ENCODE data around the gene ANGEL2.
"Not testable (repeated sequence)": the region's sequence is repeated elsewhere in the genome, so short reads cannot be mapped to it uniquely, and the experiment has no call there.

The ANGEL2 gene, protein sequence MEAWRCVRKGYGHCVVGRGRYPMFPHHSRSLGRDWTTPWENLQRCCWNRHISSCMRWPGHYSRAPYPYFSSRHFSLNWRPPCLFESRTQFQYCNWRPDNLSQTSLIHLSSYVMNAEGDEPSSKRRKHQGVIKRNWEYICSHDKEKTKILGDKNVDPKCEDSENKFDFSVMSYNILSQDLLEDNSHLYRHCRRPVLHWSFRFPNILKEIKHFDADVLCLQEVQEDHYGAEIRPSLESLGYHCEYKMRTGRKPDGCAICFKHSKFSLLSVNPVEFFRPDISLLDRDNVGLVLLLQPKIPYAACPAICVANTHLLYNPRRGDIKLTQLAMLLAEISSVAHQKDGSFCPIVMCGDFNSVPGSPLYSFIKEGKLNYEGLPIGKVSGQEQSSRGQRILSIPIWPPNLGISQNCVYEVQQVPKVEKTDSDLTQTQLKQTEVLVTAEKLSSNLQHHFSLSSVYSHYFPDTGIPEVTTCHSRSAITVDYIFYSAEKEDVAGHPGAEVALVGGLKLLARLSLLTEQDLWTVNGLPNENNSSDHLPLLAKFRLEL

DNA sequence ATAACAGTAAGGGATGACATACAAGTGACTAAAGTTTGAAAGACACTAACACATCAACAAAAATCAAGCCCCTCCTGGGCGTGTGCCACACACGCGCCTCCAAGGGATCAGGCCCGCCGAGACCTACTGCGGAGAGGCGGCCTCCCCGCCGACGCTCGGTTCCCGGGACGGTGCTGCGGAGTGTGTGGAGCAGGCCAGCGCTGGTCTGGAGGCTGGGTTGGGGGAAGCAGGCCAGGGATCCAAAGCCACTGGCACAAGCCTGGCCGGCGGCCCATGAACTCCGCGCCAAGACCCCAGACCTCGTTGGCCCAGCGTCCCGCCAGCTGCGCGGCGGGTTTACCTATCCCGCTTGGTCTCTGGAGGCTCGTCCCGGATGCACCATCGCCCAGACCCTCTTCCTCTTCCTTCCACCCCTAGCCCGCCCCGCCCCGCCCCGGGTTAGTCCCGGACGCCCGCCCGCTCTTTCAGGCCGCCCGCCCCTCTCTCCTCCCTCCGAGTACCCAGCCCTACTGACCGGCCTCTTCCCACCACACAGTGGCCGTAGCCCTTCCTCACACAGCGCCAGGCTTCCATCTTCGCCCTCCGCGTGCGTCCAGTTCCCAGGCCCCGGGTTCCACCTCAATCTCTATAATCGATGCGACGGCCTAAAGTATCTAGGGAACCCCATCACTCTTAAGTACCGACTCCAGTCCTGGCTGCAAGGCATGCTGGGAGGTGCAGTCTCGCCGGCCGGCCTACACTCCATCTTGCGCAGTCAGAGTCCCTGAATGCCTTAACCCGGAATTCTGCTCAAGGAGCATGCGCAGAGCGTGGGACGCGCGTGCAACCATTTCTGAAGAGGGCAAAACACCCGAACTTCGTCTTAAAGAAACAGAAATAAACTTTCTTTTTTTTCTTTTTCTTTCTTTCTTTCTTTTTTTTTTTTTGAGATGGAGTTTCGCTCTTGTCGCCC, at the start of gene ANGEL2:
Gene ANGEL2, minus strand, starts transcription at position 769 of the 952 bp plus-strand sequence. Its CDS starts 196 bp downstream, at position 573.
- in situ Hi-C loops (cut with MboI; ENCODE audit: low sequenced_read_pairs) = no loop called here

DNA sequence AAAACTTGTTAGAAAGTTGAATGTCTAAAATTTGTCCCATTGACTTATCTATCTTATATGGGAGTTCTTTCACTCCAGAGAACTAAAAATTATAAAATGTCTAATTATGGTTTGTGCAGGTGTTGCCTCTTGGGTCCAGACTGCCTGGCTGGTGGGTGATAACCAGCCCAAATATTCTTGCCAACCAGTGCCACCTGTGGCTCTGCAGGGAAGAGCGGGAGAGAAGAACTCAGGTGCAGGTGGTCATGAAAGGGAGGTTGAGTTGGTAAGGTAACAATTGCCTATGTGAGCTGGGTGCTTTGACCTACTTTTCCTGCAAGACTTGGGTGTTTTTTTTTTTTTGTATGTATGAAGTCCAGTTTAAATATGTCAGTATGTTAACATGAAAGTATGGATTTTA, 45.6 kb upstream of the ANGEL2 start:
- in situ Hi-C loops (cut with MboI; ENCODE audit: low sequenced_read_pairs) = no loop called here

- in situ Hi-C loops (cut with MboI; ENCODE audit: low sequenced_read_pairs) = no loop called here
These were observed 45.2 kb upstream of the ANGEL2 start for GRCh38 chr1:213060836-213061235.

GRCh38 chr1:213057264-213058059, 41.8 kb upstream of the ANGEL2 start:
- in situ Hi-C loops (cut with MboI; ENCODE audit: low sequenced_read_pairs) = no loop called here

DNA sequence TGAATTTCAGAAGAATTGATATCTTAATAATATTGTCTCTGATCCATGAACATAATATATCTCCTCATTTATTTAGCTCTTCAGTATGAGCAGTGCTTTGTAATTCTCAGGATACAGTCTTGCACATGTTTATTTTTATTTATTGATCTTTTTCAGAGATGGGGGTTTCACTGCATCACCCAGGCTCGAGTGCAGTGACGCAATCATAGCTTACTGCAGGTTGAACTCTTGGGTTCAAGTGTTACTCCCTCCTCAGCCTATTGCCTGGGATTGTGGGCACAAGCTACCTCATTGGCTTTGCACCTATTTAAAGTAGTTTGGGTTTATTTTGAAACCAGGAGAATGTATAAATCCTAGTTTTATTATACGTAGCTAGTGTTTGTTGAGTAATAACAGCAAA, 40.1 kb upstream of the ANGEL2 start:
- in situ Hi-C loops (cut with MboI; ENCODE audit: low sequenced_read_pairs) = no loop called here

GRCh38 chr1:213054733-213055591, 39.3 kb upstream of the ANGEL2 start:
- in situ Hi-C loops (cut with MboI; ENCODE audit: low sequenced_read_pairs) = no loop called here

DNA sequence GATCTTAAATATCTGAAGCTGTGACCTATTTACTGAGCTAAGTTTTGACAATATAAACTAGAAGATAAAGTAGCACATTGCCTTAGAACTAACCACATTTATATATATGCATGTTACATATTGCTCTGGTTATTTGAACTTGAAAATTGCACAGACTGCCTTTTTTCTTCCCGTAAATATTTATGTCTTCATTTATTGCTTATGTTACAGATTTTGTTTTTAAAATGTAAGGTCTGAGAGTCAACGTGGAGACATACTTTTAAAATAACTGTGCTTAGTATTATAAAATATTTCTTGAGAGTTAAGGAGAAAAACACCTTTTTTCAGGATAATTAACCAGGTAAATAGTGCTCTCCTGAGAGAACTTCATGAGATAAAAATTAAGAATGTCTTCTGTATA, 38.5 kb upstream of the ANGEL2 start:
- in situ Hi-C loops (cut with MboI; ENCODE audit: low sequenced_read_pairs) = no loop called here

GRCh38 chr1:213053455-213053854, 37.8 kb upstream of the ANGEL2 start:
- in situ Hi-C loops (cut with MboI; ENCODE audit: low sequenced_read_pairs) = no loop called here

DNA sequence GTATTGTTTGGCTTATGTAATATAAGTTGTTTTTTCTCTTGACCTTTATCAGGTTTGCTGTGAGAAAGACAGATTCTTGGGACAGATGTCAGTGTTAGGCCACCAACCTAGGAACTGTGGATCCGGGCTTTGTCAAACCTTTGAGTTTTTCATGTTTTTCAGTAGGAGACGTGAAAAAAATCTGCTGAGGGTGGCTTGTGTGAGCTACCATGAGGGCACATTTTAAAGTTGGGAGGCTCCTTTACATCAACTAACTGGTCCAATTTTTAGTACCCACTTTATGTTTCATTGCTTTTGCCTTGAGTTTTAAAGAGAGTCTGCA, 36.2 kb upstream of the ANGEL2 start:
- in situ Hi-C loops (cut with MboI; ENCODE audit: low sequenced_read_pairs) = no loop called here

DNA sequence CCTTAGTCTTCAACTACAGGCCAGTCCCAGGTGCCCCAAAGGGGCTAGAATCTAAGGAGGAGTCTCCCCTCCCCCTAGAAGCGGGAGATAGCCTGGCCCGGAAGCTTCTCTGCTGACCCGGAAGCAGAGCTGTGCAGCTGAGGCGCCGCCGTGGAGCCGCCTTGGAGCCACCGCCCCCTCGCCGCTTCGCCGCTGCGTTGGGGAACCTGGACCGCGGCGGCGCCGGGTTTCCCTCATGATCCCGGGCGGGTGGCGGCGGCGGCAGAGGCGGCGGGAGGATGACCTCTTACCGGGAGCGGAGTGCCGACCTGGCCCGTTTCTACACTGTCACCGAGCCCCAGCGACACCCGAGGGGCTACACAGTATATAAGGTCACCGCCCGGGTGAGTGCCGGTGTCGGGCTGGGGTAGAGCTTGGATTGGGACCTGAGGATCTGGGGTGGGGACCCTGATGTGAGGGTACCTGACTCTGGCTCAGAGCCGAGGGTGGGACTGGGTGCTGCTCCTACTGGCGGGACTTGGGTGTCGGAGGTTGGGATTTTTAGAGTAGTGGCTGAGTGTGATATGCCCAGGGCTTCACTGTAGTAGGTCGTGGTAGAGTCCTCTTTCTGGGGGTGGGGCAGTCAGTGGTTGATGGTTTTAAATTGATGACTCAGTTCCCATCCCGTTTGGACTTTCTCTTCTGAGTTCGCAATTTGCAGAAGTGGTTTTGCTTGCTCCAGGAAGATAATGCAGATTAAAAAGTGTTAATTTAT, 35.6 kb upstream of the ANGEL2 start, which contains the start of gene RPS6KC1:
Gene RPS6KC1, plus strand, starts transcription at position 115 of the 754 bp plus-strand sequence. Its CDS starts 164 bp downstream, at position 279.
- in situ Hi-C loops (cut with MboI; ENCODE audit: low sequenced_read_pairs) = no loop called here

DNA sequence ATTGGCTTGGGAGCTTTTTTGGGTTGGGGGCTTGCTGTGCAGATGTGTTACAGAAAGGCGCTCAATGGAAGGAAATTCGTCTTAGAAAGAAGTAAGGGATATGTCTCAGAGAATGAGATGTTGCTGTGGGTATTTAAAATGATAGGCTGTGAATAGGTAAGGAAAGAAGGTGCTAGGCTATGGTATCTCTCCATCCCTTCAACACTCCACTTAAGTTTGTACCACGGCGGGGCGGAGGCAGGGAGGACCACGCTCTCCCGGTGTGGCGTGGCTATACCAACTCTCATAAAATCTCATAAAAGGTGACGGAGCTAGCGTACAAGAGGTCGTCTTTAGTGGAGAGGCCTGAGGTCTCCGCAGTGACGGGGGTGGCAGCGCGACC, 35.1 kb upstream of the ANGEL2 start:
- in situ Hi-C loops (cut with MboI; ENCODE audit: low sequenced_read_pairs) = no loop called here

- in situ Hi-C loops (cut with MboI; ENCODE audit: low sequenced_read_pairs) = no loop called here
These were observed 33.6 kb upstream of the ANGEL2 start for GRCh38 chr1:213049232-213049631.

GRCh38 chr1:213045321-213046226, 29.9 kb upstream of the ANGEL2 start:
- in situ Hi-C loops (cut with MboI; ENCODE audit: low sequenced_read_pairs) = not testable (repeated sequence)

- in situ Hi-C loops (cut with MboI; ENCODE audit: low sequenced_read_pairs) = no loop called here
These were observed 25.8 kb upstream of the ANGEL2 start for GRCh38 chr1:213041443-213041842.

- in situ Hi-C loops (cut with MboI; ENCODE audit: low sequenced_read_pairs) = no loop called here
These were observed 19.9 kb upstream of the ANGEL2 start for GRCh38 chr1:213035573-213035972.

GRCh38 chr1:213034713-213035112, 19.0 kb upstream of the ANGEL2 start:
- in situ Hi-C loops (cut with MboI; ENCODE audit: low sequenced_read_pairs) = no loop called here

DNA sequence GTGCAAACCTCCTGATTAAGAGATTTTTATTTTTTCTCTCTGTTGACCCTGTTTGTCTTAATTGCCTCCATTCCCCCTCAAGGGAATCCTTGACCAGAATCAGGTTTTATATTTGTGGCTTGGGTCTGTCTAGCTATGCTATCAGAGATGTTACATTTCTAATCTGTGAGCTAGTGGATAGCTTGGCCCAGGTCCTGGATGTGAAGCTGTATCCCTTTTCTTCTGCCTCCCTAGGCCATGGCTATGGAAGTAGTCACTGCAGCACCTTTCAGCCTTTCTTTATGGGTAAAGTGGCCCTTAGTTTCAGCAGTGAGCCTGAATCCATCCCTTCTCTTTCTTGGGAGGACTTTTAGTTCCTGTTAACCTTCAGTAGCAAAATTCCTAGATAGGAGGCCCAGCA, 17.0 kb upstream of the ANGEL2 start:
- in situ Hi-C loops (cut with MboI; ENCODE audit: low sequenced_read_pairs) = no loop called here

DNA sequence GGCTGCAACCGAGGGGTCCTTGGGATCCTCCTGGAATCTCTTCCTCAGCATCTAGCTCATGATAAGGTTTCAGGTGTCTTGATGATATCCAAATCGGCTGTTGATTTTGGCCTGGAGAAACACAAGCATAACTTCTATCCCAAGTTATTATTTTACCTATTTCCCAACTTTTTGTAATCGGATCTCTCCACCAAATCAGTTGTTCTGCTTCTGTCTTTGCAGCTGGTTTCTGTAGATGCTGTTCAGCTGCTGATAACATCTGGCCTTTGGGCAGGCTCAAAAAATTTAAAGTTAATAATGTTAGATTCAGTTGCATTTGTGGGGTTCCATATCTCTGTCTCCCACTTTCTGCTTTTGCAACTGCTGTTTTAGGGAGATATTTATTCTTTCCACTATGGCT, 11.4 kb upstream of the ANGEL2 start:
- in situ Hi-C loops (cut with MboI; ENCODE audit: low sequenced_read_pairs) = not testable (repeated sequence)

All from HL-60/S4 treated with phorbol 12-myristate 13-acetate at 8.2 ng/mL for 4 days and 3 days (cell line).